HG03064 (cell line): Measurements from ENCODE around the gene SMYD3.

Experiments
- ATAC-seq: cut with Tn5 transposase; IDR thresholded peaks from one replicate; pipeline ENCODE4 v1.9.1; 2021; ENCODE audit warnings: low read depth; ENCODE audit not compliant: unreplicated experiment

The SMYD3 gene

GRCh38 chr1:246317332-246318035, 189.6 kb downstream of the SMYD3 start:
- no peak for ATAC-seq

- no peak for ATAC-seq
Measured at GRCh38 chr1:246311461-246311860, 195.6 kb downstream of the SMYD3 start.

GRCh38 chr1:246309247-246309884, 197.7 kb downstream of the SMYD3 start:
- ATAC-seq = no peak

GRCh38 chr1:246308533-246309075, 198.5 kb downstream of the SMYD3 start:
- ATAC-seq = no peak

- no peak for ATAC-seq
Measured at GRCh38 chr1:246306415-246307037, 200.6 kb downstream of the SMYD3 start.

GRCh38 chr1:246304484-246305259, 202.4 kb downstream of the SMYD3 start:
- ATAC-seq = no peak

GRCh38 chr1:246302711-246303317, 204.3 kb downstream of the SMYD3 start:
- no peak for ATAC-seq

GRCh38 chr1:246302251-246302625, 204.8 kb downstream of the SMYD3 start:
- no peak for ATAC-seq

- ATAC-seq = no peak
Measured at GRCh38 chr1:246301553-246302250, 205.4 kb downstream of the SMYD3 start.

- no peak for ATAC-seq
Measured at GRCh38 chr1:246300626-246301549, 206.2 kb downstream of the SMYD3 start.

GRCh38 chr1:246297279-246298265, 209.5 kb downstream of the SMYD3 start:
- no peak for ATAC-seq

- ATAC-seq = no peak
Measured at GRCh38 chr1:246295968-246296367, 211.1 kb downstream of the SMYD3 start.

- no peak for ATAC-seq
Measured at GRCh38 chr1:246295340-246295739, 211.7 kb downstream of the SMYD3 start.

- no peak for ATAC-seq
Measured at GRCh38 chr1:246294263-246294662, 212.8 kb downstream of the SMYD3 start.

GRCh38 chr1:246293366-246294121, 213.5 kb downstream of the SMYD3 start:
- ATAC-seq = no peak

GRCh38 chr1:246292571-246292970, 214.5 kb downstream of the SMYD3 start:
- ATAC-seq = no peak

GRCh38 chr1:246291127-246291526, 216.0 kb downstream of the SMYD3 start:
- ATAC-seq = no peak
